NB4 (cell line): ENCODE results near the gene COPA.

ENCODE experiments used
- CTCF ChIP-seq: IDR thresholded peaks from one replicate; pipeline ENCODE4 v1.5.1; 2012; ENCODE audit warnings: low read depth, low read length
- MAX ChIP-seq: IDR thresholded peaks from 2 replicates; pipeline ENCODE4 v1.6.1; 2011; ENCODE audit warnings: low read depth, low read length
- MYC ChIP-seq: IDR thresholded peaks from 2 replicates; pipeline ENCODE4 v1.6.1; 2011; ENCODE audit warnings: low read depth, low read length
- POLR2A ChIP-seq: IDR thresholded peaks from 2 replicates; pipeline ENCODE4 v1.6.1; 2011; ENCODE audit warnings: mild to moderate bottlenecking; ENCODE audit not compliant: insufficient read length; ENCODE audit errors: extremely low read depth

- TF ChIP-seq CTCF (no peak), POLR2A (no peak), MAX (no peak), MYC (no peak)
These were observed 31.5 kb upstream of the COPA start for GRCh38 chr1:160374306-160375110.
